ENCODE results near the gene VAT1. TPM values are rescaled to one million over a fixed set of nuclear protein-coding genes. Genes with fewer than 3 reads are reported as not detected.

The VAT1 gene
- total RNA-seq, 1 donor from 2014 or later, result 227 TPM

GRCh38 chr17:43027091-43028032 is 5.2 kb upstream of the VAT1 start:
- DNase-seq (ENCODE audit: low read depth, low spot score), result no peak

GRCh38 chr17:43026595-43026994 is 4.4 kb upstream of the VAT1 start:
- no peak for DNase-seq (ENCODE audit: low read depth, low spot score)

- DNase-seq (ENCODE audit: low read depth, low spot score), result no peak
Observed at GRCh38 chr17:43025766-43026537, 3.8 kb upstream of the VAT1 start.

- DNase-seq (ENCODE audit: low read depth, low spot score), result no peak
Observed at GRCh38 chr17:43025290-43025657, 3.1 kb upstream of the VAT1 start.

- peak; percentile 84 for DNase-seq (ENCODE audit: low read depth, low spot score)
Observed at GRCh38 chr17:43024407-43025289, 2.5 kb upstream of the VAT1 start, which contains the start of gene RND2. Gene RND2 (plus strand): TSS chr17:43025231. CDS start chr17:43025348, 117 bp downstream.

- no peak for DNase-seq (ENCODE audit: low read depth, low spot score)
Observed at GRCh38 chr17:43020789-43021740, 1.1 kb downstream of the VAT1 start.

GRCh38 chr17:43020030-43020621 is 2.1 kb downstream of the VAT1 start:
- DNase-seq (ENCODE audit: low read depth, low spot score), result no peak

GRCh38 chr17:43019418-43019817 is 2.8 kb downstream of the VAT1 start:
- DNase-seq (ENCODE audit: low read depth, low spot score), result no peak

GRCh38 chr17:43018932-43019331 is 3.3 kb downstream of the VAT1 start:
- no peak for DNase-seq (ENCODE audit: low read depth, low spot score)

- DNase-seq (ENCODE audit: low read depth, low spot score), result no peak
Observed at GRCh38 chr17:43018008-43018853, 4.0 kb downstream of the VAT1 start.

- no peak for DNase-seq (ENCODE audit: low read depth, low spot score)
Observed at GRCh38 chr17:43016216-43016615, 6.0 kb downstream of the VAT1 start.

GRCh38 chr17:43015579-43015978 is 6.6 kb downstream of the VAT1 start:
- DNase-seq (ENCODE audit: low read depth, low spot score), result peak; percentile 32

- DNase-seq (ENCODE audit: low read depth, low spot score), result no peak
Observed at GRCh38 chr17:43014649-43015542, 7.3 kb downstream of the VAT1 start.

- no peak for DNase-seq (ENCODE audit: low read depth, low spot score)
Observed at GRCh38 chr17:43014020-43014648, 8.1 kb downstream of the VAT1 start.

GRCh38 chr17:43013296-43013695 is 8.9 kb downstream of the VAT1 start:
- no peak for DNase-seq (ENCODE audit: low read depth, low spot score)

GRCh38 chr17:43011728-43012472 is 10.3 kb downstream of the VAT1 start:
- DNase-seq (ENCODE audit: low read depth, low spot score), result no peak

Data from pulmonary artery endothelial cell (primary cell).